GM18517 (cell line): ENCODE data around the gene RPS6KA2.
"Not testable (repeated sequence)": the region's sequence is repeated elsewhere in the genome, so short reads cannot be mapped to it uniquely, and the experiment has no call there.

ENCODE experiments used
- ATAC-seq: cut with Tn5 transposase; IDR thresholded peaks from one replicate; pipeline ENCODE4 v1.9.1; 2021; ENCODE audit warnings: mild to moderate bottlenecking, moderate library complexity; ENCODE audit not compliant: unreplicated experiment

RPS6KA2 gene

DNA sequence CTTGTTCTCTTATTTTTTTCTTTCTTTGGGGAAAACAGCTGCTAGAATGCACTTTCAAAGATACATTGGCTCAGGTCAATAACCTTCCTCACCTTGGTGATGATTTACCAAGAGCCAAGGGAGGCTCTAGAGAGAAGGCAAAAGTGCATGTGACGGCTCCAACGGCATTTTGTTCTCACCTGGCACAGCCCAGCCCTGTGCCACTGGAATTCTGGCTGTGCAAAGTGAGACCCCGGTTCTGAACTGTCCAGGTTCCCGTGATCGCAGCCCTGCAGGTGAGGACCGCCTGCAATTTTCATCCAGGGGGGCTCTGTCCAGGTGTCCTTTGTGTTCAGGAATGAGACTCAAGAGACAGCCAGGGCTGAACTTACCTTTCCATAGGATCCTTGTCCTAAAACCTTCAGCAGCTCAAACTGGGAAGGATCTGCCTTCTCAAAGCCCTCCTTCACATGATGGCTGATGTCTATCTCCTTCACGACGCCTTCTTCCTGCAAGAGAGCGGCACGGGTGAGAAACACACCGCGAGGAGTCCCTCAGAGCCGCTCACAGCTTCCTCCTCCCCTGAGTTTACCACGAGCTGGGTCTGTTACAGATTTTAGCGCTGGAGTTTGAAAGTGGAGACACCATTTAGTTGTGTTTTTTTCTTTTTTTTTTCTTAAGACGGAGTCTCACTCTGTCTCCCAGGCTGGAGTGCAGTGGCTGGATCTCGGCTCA lies 88.6 kb downstream of the RPS6KA2 start:
- ATAC-seq: no peak

DNA sequence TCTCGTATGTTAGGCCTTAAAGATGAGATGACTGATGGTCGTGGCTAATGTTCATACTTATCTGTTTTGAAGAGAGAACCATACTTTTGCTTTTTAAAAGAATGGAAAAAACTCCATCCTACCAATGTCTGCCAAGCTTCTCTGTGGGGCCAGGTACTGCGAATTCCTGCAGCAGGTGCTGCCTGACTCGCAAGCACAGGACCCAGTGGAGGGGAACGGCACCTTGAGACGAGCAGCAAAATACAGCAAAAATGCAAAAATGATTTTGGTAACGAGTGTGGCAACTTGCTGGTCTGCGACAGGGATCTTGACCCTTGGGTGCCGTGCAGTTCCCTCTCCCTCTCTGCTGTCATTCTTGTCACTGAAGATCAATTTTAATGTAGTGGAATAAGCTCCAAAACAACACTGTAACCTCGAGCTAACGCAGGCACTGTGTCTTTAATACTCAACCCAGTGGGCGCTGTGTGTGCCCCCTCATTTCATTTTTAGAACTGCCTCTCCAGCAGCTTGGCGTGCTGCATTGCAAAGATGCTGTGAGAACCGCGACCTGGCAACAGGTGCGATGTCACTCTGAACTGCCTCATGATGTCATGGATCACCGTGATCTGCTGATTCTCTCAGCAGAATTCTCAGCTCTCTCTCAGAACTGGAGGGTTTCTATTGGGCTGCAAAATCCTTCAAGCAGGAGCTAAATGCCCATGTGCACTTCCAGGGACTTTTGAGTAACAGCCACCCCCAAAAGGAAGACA lies 92.2 kb downstream of the RPS6KA2 start:
- ATAC-seq: no peak

DNA sequence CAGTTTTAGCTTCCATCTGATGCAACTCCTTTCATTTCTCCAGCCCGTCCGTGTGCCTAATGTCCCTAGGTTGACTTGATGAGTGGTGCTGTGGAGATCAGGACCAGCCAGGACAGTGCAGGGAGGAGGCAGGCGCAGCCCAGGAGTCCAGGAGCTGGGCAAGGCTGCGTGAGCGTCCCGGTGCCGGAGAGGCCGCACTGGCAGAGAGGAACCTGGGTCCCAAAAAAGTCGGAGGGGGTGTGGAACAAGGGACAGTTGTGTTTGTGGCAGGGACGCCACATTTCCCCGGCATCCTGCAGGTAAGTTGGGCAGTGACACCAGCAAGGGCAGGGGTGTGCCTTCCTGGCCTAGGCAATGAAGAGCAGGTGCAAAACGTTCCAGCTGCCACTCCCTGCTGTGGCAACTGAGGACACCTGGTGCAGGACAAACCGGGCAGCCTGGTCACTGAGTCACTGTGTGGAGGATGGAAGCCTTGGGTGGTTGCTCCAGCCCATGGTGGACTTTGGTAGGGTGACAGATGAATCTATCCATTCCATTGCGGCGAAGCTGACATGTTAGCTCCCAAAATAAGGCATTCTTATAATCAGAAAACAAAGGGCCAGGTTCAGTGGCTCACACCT lies 93.7 kb downstream of the RPS6KA2 start:
- ATAC-seq: no peak

DNA sequence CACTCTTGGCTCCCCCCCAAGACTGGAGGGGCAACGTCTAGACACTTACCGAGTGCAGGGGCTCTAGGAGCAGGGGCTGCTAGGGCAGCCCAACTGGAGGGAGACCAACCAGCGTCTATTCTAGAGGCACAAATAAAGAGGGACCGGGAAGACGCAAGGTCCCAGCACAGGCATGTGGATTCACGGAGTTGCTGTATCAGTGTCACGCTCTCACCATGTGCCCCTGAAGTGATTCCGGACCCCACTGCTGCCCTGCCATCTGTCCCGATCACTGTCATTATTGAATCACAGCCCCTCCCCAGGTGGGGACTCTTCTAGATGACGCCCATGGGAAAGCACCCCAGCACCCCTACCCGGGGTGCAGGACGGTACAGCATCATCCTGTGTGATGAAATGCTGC lies 94.7 kb downstream of the RPS6KA2 start:
- ATAC-seq: no peak

DNA sequence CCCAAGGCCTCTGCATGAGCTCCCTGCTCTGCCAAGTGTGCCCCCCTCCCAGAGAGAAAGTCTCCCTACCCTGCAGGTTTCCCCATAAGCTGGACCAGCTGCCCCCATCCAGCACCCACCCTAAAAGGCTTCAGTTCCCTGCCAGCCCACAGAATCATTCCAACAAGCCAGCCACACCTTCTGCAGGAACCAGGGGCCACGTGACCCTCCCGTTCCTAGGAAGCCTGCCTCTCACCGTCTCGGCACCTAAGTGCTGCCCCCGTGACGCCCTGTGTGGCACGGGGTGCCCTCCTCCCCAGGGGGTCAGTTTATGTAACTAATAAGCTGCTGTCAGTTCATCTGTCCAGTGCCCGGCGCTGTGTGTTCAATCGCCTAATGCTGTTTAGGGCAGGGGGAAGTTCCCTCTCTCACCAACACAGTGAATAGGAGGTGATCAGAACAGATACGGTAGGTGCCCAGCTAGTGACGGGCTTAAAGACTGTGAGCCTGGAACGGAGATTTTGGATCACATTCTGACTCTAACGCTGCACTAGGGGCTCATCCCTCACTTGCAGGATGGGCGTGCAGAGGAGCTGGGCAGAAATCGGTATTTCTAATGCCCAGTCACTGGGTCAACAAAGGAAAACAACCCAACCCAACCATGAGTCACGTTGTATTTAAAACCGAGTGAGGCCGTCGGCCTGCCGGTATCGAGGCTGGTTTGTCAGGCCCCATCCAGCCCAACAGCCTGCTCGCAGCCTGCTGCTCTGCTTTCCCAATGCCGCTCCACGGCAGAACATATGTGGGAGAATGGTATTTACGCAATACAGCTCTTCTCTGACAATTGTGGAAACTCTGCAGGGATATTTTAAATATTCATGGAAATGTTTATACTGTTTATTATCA lies 96.6 kb downstream of the RPS6KA2 start:
- ATAC-seq: no peak

DNA sequence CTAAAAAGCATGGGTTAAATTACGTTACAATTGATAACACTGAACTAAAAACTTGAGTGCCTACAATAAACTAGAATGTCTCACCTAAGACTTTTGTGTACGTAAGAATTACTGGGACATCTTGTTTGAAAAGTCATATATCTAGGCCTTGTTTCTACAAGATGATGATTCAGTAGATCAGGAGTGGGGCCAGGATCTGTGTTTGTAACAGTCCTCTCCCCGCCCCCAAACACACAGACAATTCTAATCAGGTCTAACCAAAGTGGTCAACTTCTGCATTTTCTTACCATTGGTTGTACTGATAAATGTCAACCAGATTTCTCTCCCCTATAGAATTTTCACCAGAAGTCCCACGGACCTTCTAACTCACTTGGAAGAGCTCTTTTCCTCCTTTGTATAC lies 97.5 kb downstream of the RPS6KA2 start:
- no peak for ATAC-seq

DNA sequence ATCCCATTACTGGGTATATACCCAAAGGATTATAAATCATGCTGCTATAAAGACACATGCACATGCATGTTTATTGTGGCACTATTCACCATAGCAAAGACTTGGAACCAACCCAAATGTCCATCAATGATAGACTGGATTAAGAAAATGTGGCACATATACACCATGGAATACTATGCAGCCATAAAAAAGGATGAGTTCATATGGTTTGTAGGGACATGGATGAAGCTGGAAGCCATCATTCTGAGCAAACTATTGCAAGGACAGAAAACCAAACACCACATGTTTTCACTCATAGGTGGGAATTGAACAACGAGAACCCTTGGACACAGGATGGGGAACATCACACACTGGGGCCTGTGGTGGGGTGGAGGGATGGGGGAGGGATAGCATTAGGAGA lies 98.0 kb downstream of the RPS6KA2 start:
- not testable (repeated sequence) for ATAC-seq

DNA sequence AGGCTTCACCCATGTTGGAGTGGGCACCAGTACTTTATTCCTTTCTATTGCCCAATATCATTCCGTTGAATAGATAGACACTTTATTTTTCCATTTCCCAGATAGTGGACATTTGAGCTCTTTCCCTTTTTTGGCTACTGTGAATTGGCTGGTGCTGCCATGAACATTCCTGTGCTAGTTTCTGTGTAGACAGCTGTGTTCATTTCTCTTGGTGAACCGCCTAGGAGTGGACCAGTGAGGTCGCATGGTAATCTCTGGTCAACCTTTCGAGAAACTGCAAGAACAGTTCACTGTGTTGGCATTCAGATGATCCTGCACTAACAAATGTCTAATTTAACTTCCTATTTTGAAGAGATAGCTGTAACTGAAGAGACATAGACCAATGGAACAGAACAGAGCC lies 99.2 kb downstream of the RPS6KA2 start:
- no peak for ATAC-seq

DNA sequence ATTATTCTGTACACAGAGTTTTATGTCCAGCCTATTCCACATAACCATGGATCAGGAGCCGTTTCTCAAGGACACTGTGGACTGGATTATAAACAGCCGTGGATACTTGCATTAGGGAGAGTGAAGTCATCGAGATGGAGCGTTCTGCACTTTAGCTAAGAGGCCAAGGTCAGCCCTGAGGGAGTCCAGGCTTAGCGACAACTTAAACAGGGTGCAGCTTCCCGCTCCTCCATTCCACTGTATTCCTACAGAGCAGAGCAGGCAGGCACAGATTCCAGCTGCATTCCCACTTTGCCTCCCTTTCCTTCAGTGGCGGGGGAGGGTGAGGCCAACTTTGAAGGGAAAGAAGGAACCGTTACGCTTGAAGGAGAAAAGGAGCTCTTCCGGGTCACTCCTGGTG lies 100.1 kb downstream of the RPS6KA2 start:
- ATAC-seq: no peak

DNA sequence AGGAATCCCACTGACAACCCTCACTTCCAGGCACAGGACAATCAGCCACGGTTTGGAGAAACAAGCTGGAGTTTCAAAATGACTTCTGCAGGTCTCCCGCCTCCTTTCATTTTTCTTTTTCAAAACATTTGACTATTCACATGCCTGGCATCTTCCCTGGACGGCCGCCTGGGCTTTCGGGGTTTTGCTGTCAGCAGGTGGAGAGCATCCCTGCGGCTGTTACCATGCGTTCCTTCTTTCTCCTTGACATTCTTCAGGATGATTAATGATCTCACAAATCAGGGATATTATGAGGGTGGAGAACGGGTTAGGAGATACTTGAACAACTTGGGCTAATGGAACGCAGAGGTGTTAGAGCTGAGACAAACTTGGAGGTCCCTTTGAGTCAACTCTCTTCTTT lies 101.5 kb downstream of the RPS6KA2 start:
- no peak for ATAC-seq

DNA sequence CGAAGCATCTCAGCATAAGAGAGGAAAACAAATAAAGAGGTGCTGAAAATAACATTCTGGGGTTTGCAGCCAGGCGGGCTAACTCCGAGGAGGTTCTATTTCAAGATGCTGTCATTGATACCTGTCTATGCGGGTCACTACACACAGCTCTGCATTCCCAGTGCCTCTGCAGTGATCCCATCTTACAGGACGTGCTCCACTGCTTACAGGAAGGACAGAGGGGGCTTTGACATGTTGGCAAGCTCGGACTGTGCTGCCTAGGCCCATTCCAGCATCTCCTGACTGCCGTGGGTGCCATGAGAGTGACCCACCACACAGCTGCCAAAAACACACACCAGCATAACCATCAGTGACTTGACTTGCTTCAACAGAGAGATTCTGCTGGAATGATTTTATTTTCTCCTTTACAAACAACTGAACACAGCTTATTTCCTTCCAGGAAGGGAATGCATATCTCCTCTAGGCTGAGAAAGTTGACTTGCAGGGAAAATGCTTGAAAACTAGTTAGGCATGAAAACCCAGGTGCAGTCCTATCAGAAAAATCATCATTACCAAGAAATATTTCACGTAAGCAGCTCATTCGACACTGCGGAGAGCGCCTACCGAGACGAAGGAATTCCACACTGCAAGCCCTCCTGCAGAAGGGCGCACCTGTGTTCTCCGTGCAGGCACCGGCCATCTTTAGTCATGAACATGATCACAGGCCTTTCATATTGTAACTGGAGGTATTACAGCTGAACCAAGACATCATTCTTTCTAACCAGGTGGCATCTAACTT lies 103.1 kb downstream of the RPS6KA2 start:
- no peak for ATAC-seq

DNA sequence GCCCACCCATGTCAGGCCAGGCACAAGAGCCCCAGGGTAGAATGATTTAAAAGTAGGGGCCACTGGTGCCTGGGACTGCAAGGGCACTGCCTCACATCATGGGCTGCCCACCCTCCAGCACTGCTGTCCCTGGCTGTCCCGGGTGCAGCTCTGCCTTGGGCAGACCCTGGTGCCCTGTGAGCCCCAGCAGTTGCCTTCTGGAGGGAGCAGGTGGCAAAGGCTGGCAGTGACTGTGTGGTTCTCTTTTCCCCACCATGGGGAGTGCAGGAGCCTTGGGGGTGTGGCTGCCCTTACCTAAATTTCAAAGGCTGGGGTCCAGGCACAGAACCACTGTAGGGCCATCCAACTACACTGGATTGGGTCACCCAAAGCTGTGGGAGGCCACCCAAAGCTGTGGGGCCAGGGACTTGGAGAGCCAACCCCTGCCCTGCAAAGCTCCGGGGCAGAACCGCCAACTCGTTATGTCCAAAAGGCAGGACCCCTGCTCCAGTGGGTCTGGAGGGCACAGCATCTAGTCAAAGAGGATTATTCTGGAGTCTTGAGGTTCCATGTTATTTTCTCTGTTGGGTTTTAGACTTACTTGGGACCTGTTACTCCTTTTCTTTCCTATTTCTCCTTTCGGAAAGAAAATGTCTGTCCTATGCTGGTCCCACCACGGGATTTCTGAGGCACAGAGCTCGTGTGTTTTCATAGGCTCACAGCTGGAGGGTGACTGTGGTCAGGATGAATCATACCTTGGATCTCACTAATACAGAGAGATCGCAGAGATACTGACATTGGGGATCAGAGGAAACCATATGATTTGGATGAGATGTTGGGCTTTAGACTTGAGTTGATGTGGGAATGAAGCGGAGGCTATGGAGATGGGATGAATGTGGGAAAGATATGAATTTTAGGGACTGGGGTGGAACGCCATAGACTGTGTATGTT lies 105.9 kb downstream of the RPS6KA2 start:
- ATAC-seq: no peak

DNA sequence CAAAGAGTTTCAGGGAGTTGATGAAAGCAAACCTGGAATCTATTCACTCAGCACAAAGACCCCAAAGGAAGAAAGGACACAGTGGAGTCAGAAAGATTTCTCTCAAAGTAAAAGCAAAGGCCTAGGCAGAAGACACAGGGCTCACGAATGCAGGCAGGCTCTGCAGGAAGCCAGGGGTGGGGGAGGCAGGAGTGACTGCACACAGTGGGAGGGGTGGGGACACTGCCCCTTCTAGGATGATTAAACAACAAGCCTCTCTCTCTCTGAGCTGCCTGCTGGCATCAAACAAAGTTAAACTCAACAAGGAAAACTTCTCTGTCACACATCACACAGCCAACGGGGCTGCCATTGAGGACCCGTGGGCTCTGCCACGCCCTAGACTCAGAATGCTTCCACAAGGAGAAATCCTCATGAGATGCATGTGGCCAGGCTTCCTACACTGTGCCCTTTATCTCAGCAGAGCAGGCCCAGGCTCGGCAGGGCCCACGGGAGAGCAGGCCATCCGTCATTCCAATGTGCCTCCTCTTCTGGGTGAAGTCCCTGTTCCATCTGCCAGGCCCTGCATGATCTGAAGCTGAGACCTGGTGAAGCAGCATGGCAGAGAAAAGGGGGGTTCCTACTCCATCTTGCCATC lies 110.7 kb downstream of the RPS6KA2 start:
- no peak for ATAC-seq

DNA sequence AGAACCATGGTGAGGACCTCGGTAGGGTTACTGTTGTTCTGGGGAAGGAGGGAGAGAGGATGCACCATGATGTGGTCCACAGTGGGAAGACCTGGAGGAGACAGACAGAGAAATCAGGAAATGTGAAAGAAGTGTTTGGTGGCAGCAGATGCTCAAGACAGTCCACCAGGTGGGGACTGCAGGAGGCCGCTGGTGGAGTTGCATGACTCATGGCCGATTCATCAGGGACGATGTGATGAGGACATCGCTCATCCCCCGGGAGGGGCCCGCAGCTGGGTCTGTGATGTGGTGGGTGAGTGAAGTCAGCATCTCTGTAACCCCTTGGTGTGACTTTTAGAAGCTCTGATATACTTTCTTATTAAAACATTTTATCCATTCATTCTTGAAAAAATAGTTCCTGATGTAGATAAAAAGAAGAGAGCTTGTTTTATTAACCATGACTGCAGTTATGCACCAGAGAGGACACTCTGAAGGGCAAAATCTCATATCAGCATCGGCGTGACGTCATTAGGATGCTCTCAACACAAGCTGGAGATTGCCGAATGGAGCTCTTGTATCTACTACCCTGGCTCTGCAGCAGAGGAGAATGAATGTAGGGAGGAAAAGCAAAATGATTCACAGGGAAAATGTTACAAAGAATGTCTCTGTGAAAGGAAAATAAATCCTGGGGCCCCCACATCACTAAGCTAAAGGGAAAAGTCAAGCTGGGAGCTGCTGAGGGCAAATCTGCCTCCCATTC lies 111.8 kb downstream of the RPS6KA2 start:
- ATAC-seq: no peak

DNA sequence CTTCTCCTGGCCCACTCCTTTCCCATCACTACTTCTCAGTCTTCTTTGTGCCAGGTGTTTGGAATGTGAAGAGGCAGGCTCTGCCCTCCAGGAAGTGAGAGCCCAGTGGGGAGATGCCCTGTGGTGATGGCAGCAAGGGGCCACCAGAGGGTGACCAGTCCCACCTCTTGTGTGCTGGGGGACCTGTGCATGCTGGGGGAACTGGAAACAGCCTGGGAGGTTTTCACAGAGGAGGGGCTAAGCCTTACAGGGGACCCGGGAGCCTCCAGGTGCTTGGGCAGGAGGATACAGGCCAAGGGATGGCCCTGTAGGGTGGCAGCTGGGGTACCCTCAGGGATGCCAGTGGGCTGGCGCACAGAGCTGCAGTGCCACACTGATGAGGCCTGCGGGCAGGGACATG lies 112.9 kb downstream of the RPS6KA2 start:
- ATAC-seq: no peak

DNA sequence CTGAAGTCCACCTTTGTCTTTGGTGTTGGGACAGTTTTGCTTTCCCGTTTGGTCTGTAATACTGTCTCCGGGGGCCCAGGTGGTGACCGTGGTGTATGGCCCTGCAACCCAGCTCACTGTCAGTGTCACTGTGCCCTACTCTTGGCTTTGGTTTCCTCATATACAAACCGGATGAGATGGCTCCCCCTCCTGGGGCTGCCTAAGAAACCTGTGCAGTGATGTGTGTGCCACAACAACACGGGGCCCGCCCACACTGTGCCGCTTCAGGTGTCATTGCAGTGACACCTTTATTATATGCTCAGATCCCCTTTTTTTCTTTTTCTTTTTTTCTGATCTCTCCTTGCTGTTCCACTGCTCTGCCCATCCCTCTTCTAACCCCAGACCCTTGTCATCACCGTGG lies 114.5 kb downstream of the RPS6KA2 start:
- peak; percentile 96 for ATAC-seq

DNA sequence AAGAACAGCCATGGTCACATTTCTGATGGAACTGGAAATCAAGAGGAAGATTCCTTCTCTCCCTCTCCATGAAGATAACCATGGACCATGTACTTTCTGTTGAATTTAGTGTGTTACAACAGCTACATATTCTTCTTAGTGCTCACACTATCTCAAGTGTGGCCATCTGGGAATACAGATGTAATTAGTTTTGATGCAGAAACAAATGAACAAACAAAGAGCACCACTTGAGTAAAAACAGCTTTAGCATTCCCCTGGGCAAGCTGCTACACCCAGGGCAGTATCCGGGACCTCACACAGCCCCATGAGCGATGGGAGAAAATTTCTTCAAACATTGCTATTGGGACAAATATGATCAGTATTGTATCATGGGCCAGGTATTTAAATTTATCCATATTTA lies 115.7 kb downstream of the RPS6KA2 start:
- no peak for ATAC-seq

DNA sequence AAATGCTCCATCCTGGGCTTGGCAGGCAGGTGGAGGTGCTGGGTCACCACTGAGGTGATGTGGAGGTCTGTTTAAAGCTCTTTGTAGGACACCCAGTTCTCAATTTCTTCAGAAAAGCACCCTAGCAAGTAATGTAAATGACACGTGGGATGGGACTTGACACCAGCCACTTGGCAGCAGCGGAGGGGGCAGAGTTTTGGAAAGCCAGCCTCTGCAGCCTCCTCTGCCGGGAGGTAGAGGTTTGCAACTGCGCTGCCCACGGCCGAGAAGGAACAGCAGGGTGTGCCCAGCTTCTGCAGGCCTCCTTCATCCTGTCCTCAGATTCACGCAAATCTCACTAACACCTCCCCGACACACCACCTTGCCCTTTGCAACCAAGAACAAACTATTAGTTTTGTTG lies 117.9 kb downstream of the RPS6KA2 start:
- no peak for ATAC-seq
